Lower leg skin (tissue), 4 donors: Measurements from ENCODE around the gene EXOC6B. TPM values are rescaled to one million over a fixed set of nuclear protein-coding genes. Genes with fewer than 3 reads are reported as not detected.

ENCODE experiments used
- DNase-seq, 2 donors: peaks; one replicate each; pipeline ENCODE4 v3.0.0-alpha.2; 2019; ENCODE audit warnings: low spot score in 2 of 2
- H3K4me3 ChIP-seq: fragments of 200-600 bp; sonication (generic); 2 replicates; pipeline ENCODE4 v1.5.1; 2017; ENCODE audit warnings: mild to moderate bottlenecking, low read depth; ENCODE audit not compliant: poor library complexity, severe bottlenecking
- POLR2A ChIP-seq, 2 donors: fragments of 450-650 bp; IDR thresholded peaks; one replicate each; pipeline ENCODE4 v1.6.1; 2016 to 2017; ENCODE audit warnings: antibody characterized with exemption in 2 of 2, mild to moderate bottlenecking in 1 of 2, moderate library complexity in 1 of 2
- WGBS, 2 donors: methylation state at CpG; one replicate each; pipeline ENCODE4 v1.1.5; 2018; 5-methylcytosine and 5-hydroxymethylcytosine counted together
- intact Hi-C: fragments of 100-400 bp; cut with DNase I; formaldehyde crosslinking; loops from one replicate; pipeline ENCODE4 v1.15.0; 2023; ENCODE audit warnings: low total_unique reads
- total RNA-seq, 4 donors: library from RNA; depleted of rRNA; stranded (reverse); fragments of >200 nt; gene quantifications; one replicate each; pipeline ENCODE4 v1.1.0, GENCODE V29; 2016
- TF ChIP-seq, protein P1 (sequence below), 3 donors: fragments of 450-650 bp; IDR thresholded peaks; one replicate each; pipeline ENCODE4 v1.5.1; 2016; ENCODE audit warnings: antibody characterized with exemption in 3 of 3, mild to moderate bottlenecking in 3 of 3, moderate library complexity in 2 of 3

The EXOC6B gene
- total RNA-seq, 4 donors from 2014 or later: 85.8 to 164 (median 103) TPM

DNA sequence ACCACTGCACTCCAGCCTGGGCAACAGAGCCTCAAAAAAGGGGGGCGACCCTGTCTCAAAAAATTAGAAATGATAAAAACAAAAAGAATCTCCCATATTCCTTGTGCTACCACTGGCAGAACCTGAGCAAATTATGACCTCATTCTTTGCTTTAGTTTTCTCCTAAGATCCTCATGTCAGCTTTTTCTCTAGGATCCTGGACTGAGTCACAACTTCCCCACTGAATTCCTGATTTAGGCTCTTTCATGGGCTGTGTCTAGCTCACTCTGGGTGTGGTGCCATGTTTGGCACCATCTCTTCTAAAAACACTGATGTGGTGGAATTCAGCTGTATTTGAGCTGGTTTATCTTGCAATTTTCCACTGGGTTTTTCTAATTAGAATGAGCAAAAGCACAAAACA is 37.1 kb downstream of the EXOC6B start:
- TF ChIP-seq, protein P1, sequence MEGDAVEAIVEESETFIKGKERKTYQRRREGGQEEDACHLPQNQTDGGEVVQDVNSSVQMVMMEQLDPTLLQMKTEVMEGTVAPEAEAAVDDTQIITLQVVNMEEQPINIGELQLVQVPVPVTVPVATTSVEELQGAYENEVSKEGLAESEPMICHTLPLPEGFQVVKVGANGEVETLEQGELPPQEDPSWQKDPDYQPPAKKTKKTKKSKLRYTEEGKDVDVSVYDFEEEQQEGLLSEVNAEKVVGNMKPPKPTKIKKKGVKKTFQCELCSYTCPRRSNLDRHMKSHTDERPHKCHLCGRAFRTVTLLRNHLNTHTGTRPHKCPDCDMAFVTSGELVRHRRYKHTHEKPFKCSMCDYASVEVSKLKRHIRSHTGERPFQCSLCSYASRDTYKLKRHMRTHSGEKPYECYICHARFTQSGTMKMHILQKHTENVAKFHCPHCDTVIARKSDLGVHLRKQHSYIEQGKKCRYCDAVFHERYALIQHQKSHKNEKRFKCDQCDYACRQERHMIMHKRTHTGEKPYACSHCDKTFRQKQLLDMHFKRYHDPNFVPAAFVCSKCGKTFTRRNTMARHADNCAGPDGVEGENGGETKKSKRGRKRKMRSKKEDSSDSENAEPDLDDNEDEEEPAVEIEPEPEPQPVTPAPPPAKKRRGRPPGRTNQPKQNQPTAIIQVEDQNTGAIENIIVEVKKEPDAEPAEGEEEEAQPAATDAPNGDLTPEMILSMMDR (IDR thresholded peaks at IDR 0.05): no peak
- 70 to 88% methylated on average over 1 of the region's 1 CpG for WGBS, 2 donors
- intact Hi-C loops: no loop called here
- no peak for DNase-seq
- no peak overlapping the region for H3K4me3 ChIP-seq

DNA sequence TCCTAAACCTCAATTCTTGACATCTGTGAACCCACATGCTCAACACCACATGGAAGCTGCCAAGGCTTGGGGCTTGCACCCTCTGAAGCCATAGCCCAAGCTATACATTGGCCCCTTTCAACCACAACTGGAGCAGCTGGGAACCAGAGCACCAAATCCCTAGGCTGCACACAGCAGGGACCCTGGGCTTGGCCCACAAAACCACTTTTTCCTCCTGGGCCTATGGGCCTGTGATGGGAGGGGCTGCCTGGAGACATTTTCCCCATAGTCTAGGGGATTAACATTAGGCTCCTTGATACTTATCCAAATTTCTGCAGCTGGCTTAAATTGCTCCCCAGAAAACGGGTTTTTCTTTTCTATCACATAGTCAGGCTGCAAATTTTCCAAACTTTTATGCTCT is 40.3 kb downstream of the EXOC6B start:
- intact Hi-C loops: no loop called here
- 89 to 93% methylated on average over 1 of the region's 1 CpG for WGBS, 2 donors
- no peak overlapping the region for H3K4me3 ChIP-seq

DNA sequence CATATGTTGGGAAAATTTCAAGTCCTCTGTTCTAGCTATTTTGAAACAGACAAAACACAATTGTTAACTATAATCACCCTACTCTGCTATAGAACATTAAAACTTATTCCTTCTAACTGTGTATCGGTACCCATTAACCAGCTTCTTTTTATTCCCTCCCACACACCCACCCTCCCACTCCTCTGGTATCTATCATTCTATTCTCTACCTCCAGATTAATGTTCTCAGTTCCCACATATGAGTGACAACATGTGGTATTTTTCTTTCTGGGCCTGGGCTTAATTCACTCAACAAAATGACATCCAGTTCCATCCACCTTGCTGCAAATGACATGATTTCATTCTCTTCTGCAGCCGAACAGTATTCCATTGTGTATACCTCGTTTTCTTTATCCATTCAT is 43.3 kb downstream of the EXOC6B start:
- H3K4me3 ChIP-seq: no peak overlapping the region
- intact Hi-C loops: no loop called here
- DNase-seq: no peak
- 83 to 89% methylated on average over 3 of the region's 3 CpGs for WGBS, 2 donors
- TF ChIP-seq, protein P1 (IDR thresholded peaks at IDR 0.05): no peak

More for the DNA sequence above, 40.3 kb downstream of the EXOC6B start:
- TF ChIP-seq, protein P1 (IDR thresholded peaks at IDR 0.05): no peak
- no peak for TF ChIP-seq POLR2A (IDR thresholded peaks at IDR 0.05)
- DNase-seq: no peak

DNA sequence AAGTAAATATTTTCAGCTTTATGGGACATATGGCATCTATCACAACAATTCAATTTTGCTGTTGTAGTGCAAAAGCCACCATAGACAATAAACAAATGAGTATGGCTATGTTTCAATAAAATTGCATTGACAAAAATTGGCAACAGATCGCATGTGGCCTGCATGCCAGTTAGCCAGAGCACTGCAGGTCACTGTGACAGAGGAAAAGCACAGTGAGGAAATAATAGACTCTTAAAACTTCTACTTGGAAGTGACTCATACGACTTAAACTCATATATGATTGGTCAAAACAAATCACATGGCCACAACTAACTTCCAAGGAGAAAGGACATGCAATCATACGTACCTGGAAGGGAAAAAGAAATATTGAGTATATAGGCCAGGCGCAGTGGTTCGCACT is 44.4 kb downstream of the EXOC6B start:
- TF ChIP-seq, protein P1 (IDR thresholded peaks at IDR 0.05): no peak
- no peak for TF ChIP-seq POLR2A (IDR thresholded peaks at IDR 0.05)
- DNase-seq: no peak
- H3K4me3 ChIP-seq: no peak overlapping the region
- intact Hi-C loops: no loop called here
- WGBS, 2 donors: 73 to 77% methylated on average over 5 of the region's 5 CpGs

DNA sequence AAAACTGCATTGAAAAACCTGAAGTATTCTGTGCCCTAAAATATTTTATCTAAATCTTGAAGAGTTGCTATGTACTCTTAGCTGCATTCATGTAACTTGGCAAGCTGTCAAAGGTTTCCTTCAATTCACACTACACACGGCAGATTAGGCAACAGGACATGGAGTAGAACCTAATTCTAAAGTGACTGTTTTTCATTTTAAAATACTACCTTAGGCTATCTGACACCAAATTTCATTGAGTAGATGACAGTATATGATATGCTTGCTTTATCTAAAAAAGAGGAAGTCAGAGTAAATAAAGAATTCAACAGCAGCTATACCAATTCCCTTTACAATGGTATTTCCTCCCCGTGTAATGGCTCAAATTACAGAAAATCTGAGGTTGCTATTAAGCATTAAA is 45.4 kb downstream of the EXOC6B start:
- H3K4me3 ChIP-seq: no peak overlapping the region
- TF ChIP-seq, protein P1 (IDR thresholded peaks at IDR 0.05): no peak
- no peak for TF ChIP-seq POLR2A (IDR thresholded peaks at IDR 0.05)
- DNase-seq: no peak
- WGBS, 2 donors: 33 to 37% methylated on average over 2 of the region's 2 CpGs
- intact Hi-C loops: no loop called here

DNA sequence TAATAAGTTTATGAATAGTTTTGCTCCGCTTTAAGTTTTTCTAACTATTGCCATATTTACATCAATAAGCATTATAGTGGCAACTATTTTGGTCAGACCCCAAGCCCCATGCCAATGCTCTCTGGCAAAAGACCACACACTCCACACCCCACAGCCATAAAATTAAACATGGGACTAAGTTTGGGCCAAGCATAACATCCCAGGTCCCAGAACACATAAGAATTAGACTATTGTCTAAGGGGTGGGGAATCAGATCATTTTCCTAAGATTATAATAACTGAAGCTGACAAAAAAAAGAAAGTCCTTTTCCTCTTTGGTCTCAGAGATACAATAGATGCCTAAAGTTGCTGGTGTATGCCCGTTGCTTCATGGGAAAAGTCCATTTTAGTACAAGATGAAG is 46.3 kb downstream of the EXOC6B start:
- 78 to 86% methylated on average over 2 of the region's 2 CpGs for WGBS, 2 donors

More for the DNA sequence above, 46.3 kb downstream of the EXOC6B start:
- no peak overlapping the region for H3K4me3 ChIP-seq
- no peak for TF ChIP-seq POLR2A (IDR thresholded peaks at IDR 0.05)
- TF ChIP-seq, protein P1 (IDR thresholded peaks at IDR 0.05): no peak
- intact Hi-C loops: no loop called here
- no peak for DNase-seq
